GM18526 (cell line): Measurements from ENCODE around the gene VAT1.

Experiments used
- POLR2A ChIP-seq: IDR thresholded peaks from 3 replicates; pipeline ENCODE4 v1.6.1; 2011; ENCODE audit not compliant: insufficient read length; ENCODE audit errors: extremely low read depth

Gene VAT1

GRCh38 chr17:43018008-43018853 is 4.0 kb downstream of the VAT1 start:
- TF ChIP-seq POLR2A, result no peak

- TF ChIP-seq POLR2A, result no peak
Observed at GRCh38 chr17:43016216-43016615, 6.0 kb downstream of the VAT1 start.

GRCh38 chr17:43015579-43015978 is 6.6 kb downstream of the VAT1 start:
- TF ChIP-seq POLR2A, result no peak

- TF ChIP-seq POLR2A, result no peak
Observed at GRCh38 chr17:43014649-43015542, 7.3 kb downstream of the VAT1 start.

- no peak for TF ChIP-seq POLR2A
Observed at GRCh38 chr17:43014020-43014648, 8.1 kb downstream of the VAT1 start.

- TF ChIP-seq POLR2A, result no peak
Observed at GRCh38 chr17:43013296-43013695, 8.9 kb downstream of the VAT1 start.

GRCh38 chr17:43011728-43012472 is 10.3 kb downstream of the VAT1 start:
- TF ChIP-seq POLR2A, result no peak

GRCh38 chr17:43010667-43011308 is 11.4 kb downstream of the VAT1 start:
- no peak for TF ChIP-seq POLR2A

- peak; percentile 72 for TF ChIP-seq POLR2A
Observed at GRCh38 chr17:43006639-43007551, 15.3 kb downstream of the VAT1 start, which contains the start of gene IFI35. Gene IFI35, plus strand, starts transcription at chr17:43006784. Its CDS starts 164 bp downstream, at chr17:43006948.

GRCh38 chr17:43003542-43004172 is 18.5 kb downstream of the VAT1 start:
- TF ChIP-seq POLR2A, result peak; percentile 44

GRCh38 chr17:42999003-42999525 is 23.1 kb downstream of the VAT1 start:
- no peak for TF ChIP-seq POLR2A
